Liver (tissue), 9 donors: ENCODE data around the gene ZNF729. TPM values are rescaled to one million over a fixed set of nuclear protein-coding genes. Genes with fewer than 3 reads are reported as not detected.

ENCODE experiments used
- DNase-seq: peaks from one replicate; pipeline ENCODE4 v3.0.0-alpha.2; 2017; ENCODE audit warnings: low spot score
- H3K27ac ChIP-seq, 2 donors: one replicate each; pipeline ENCODE4 v1.7.0; 2013; ENCODE audit warnings: inconsistent platforms in 2 of 2, low read length in 2 of 2, control low read depth in 1 of 2, low read depth in 1 of 2, mild to moderate bottlenecking in 1 of 2
- H3K27me3 ChIP-seq, 4 donors: one replicate each; pipeline versions ENCODE4 v1.6.1 to v1.7.0; 2013; ENCODE audit warnings: low read length in 3 of 4, inconsistent platforms in 1 of 4, mild to moderate bottlenecking in 1 of 4, moderate library complexity in 1 of 4; ENCODE audit not compliant: control insufficient read depth in 4 of 4, insufficient read depth in 4 of 4
- H3K36me3 ChIP-seq, 4 donors: one replicate each; pipeline versions ENCODE4 v1.6.1 to v1.7.0; 2013; ENCODE audit warnings: low read length in 3 of 4, mild to moderate bottlenecking in 3 of 4, low read depth in 1 of 4, moderate library complexity in 1 of 4; ENCODE audit not compliant: control insufficient read depth in 4 of 4, insufficient read depth in 3 of 4
- H3K4me1 ChIP-seq, 4 donors: one replicate each; pipeline versions ENCODE4 v1.6.1 to v1.7.0; 2013; ENCODE audit warnings: low read length in 3 of 4, mild to moderate bottlenecking in 3 of 4, moderate library complexity in 1 of 4; ENCODE audit not compliant: control insufficient read depth in 4 of 4, insufficient read depth in 4 of 4
- H3K4me3 ChIP-seq, 3 donors: one replicate each; pipeline versions ENCODE4 v1.6.1 to v1.7.0; 2013; ENCODE audit warnings: low read length in 3 of 3, control low read depth in 1 of 3, low read depth in 1 of 3, mild to moderate bottlenecking in 1 of 3
- H3K9ac ChIP-seq, 2 donors: one replicate each; pipeline ENCODE4 v1.7.0; 2013; ENCODE audit warnings: low read length in 2 of 2, mild to moderate bottlenecking in 2 of 2, moderate library complexity in 2 of 2, control low read depth in 1 of 2, low read depth in 1 of 2
- H3K9me3 ChIP-seq, 4 donors: one replicate each; pipeline versions ENCODE4 v1.6.1 to v1.7.0; 2013; ENCODE audit warnings: low read length in 3 of 4; ENCODE audit not compliant: control insufficient read depth in 4 of 4
- ATF3 ChIP-seq: IDR thresholded peaks from 2 replicates; pipeline ENCODE4 v1.6.1; 2016; ENCODE audit warnings: antibody characterized with exemption
- CTCF ChIP-seq: fragments of 150-350 bp; IDR thresholded peaks from 2 replicates; pipeline ENCODE4 v1.5.1; 2017; ENCODE audit warnings: improper control_type of control experiment, low read depth, low read length; ENCODE audit not compliant: missing input control
- EGR1 ChIP-seq, 2 donors: IDR thresholded peaks; 2 replicates each; pipeline ENCODE4 v1.6.1; 2016 to 2018; ENCODE audit warnings: antibody characterized with exemption in 2 of 2, low read depth in 2 of 2
- FOXA1 ChIP-seq: IDR thresholded peaks from 2 replicates; pipeline ENCODE4 v1.6.1; 2016; ENCODE audit warnings: antibody characterized with exemption
- FOXA2 ChIP-seq: IDR thresholded peaks from 2 replicates; pipeline ENCODE4 v1.6.1; 2016; ENCODE audit warnings: antibody characterized with exemption
- GABPA ChIP-seq, 2 donors: IDR thresholded peaks in 1 of 2; conservative IDR thresholded peaks in 1 of 2; 2 replicates each; pipeline ENCODE4 v1.6.1; 2016; ENCODE audit warnings: antibody characterized with exemption in 2 of 2, mild to moderate bottlenecking in 1 of 2, moderate library complexity in 1 of 2
- HNF4A ChIP-seq, 2 donors: conservative IDR thresholded peaks; 2 replicates each; pipeline ENCODE4 v1.6.1; 2016; ENCODE audit warnings: antibody characterized with exemption in 2 of 2, mild to moderate bottlenecking in 2 of 2
- HNF4G ChIP-seq: IDR thresholded peaks from 2 replicates; pipeline ENCODE4 v1.6.1; 2016; ENCODE audit warnings: antibody characterized with exemption
- JUND ChIP-seq, 2 donors: IDR thresholded peaks; 2 replicates each; pipeline ENCODE4 v1.6.1; 2016; ENCODE audit warnings: antibody characterized with exemption in 2 of 2
- MAX ChIP-seq: IDR thresholded peaks from 2 replicates; pipeline ENCODE4 v1.6.1; 2016; ENCODE audit warnings: antibody characterized with exemption
- NR2F2 ChIP-seq: IDR thresholded peaks from 2 replicates; pipeline ENCODE4 v1.6.1; 2016; ENCODE audit warnings: antibody characterized with exemption
- RAD21 ChIP-seq, 2 donors: IDR thresholded peaks; 2 replicates each; pipeline ENCODE4 v1.6.1; 2016; ENCODE audit warnings: antibody characterized with exemption in 2 of 2, mild to moderate bottlenecking in 2 of 2
- REST ChIP-seq: IDR thresholded peaks from 2 replicates; pipeline ENCODE4 v1.6.1; 2016; ENCODE audit warnings: antibody characterized with exemption, mild to moderate bottlenecking
- RXRA ChIP-seq, 2 donors: IDR thresholded peaks; 2 replicates each; pipeline ENCODE4 v1.6.1; 2017 to 2018; ENCODE audit warnings: antibody characterized with exemption in 2 of 2, mild to moderate bottlenecking in 1 of 2
- SP1 ChIP-seq: IDR thresholded peaks from 2 replicates; pipeline ENCODE4 v1.6.1; 2018; ENCODE audit warnings: antibody characterized with exemption, mild to moderate bottlenecking
- YY1 ChIP-seq: IDR thresholded peaks from 2 replicates; pipeline ENCODE4 v1.6.1; 2016; ENCODE audit warnings: antibody characterized with exemption, mild to moderate bottlenecking
- ZBTB33 ChIP-seq: IDR thresholded peaks from 2 replicates; pipeline ENCODE4 v1.6.1; 2016; ENCODE audit warnings: antibody characterized with exemption
- WGBS: extraction: QIAGEN DNeasy Blood & Tissue Kit; methylation state at CpG from one replicate; pipeline ENCODE4 v1.1.7; 2013; 5-methylcytosine and 5-hydroxymethylcytosine counted together
- polyA plus RNA-seq, 2 donors: library from polyadenylated mRNA; stranded (reverse) in 1 of 2; unstranded in 1 of 2; fragments of 200-250 nt in 1 of 2; fragments of >200 nt in 1 of 2; fragmentation: Nextera tagmentation in 1 of 2; extraction: Ambion mirVana in 1 of 2; gene quantifications; one replicate each; pipeline versions ENCODE4 v1.2.1 to v1.2.3, GENCODE V29; 2013 to 2015
- total RNA-seq, 2 donors: library from RNA; depleted of rRNA; stranded (reverse); fragments of >200 nt; gene quantifications; one replicate each; pipeline ENCODE4 v1.2.3, GENCODE V29; 2014
- donor health status: healthy.
- donor health status: healthy.
- donor health status: healthy.
- donor health status: healthy.
- donor health status: healthy.

The ZNF729 gene
- total and polyA plus RNA-seq, 4 donors, result not detected

GRCh38 chr19:22327321-22327720 lies 41.1 kb downstream of the ZNF729 start:
- no peak overlapping the region for H3K9ac ChIP-seq
- H3K27me3 ChIP-seq, result no peaks in the 10 kb centered on the region
- H3K36me3 ChIP-seq, result no peaks in the 10 kb centered on the region
- H3K4me3 ChIP-seq, result peak overlapping the region in 1 of 3 donors; percentile 6
- DNase-seq, result no peak
- H3K27ac ChIP-seq, result no peak overlapping the region
- H3K4me1 ChIP-seq, result no peaks in the 10 kb centered on the region
- H3K9me3 ChIP-seq, result peaks cover 4 to 32% (median 20%) of the 10 kb centered on the region in 4 donors
- TF ChIP-seq MAX (no peak), SP1 (no peak), ATF3 (no peak), RAD21 (IDR thresholded peaks at IDR 0.05) (no peak), GABPA (IDR thresholded peaks at IDR 0.05 in 1 of 2, conservative IDR thresholded peaks at IDR 0.05 in 1 of 2) (no peak), ZBTB33 (no peak), EGR1 (IDR thresholded peaks at IDR 0.05; ENCODE audit: low read depth in 2 of 2) (no peak), HNF4A (conservative IDR thresholded peaks at IDR 0.05) (no peak), CTCF (no peak), JUND (IDR thresholded peaks at IDR 0.05) (no peak), FOXA1 (no peak), REST (no peak), HNF4G (no peak), RXRA (IDR thresholded peaks at IDR 0.05) (no peak), NR2F2 (no peak), FOXA2 (no peak)
- WGBS, result 48% methylated on average over 3 of the region's 3 CpGs

- no peaks in the 10 kb centered on the region for H3K36me3 ChIP-seq
- no peak overlapping the region for H3K4me3 ChIP-seq
- no peak overlapping the region for H3K27ac ChIP-seq
- no peak overlapping the region for H3K9ac ChIP-seq
- DNase-seq, result no peak
- H3K9me3 ChIP-seq, result peaks cover 0 to 23% (median 12%) of the 10 kb centered on the region in 4 donors
- H3K27me3 ChIP-seq, result no peaks in the 10 kb centered on the region
- no peaks in the 10 kb centered on the region for H3K4me1 ChIP-seq
- 75% methylated on average over 3 of the region's 3 CpGs for whole genome bisulfite sequencing
- no peak for TF ChIP-seq HNF4G
- TF ChIP-seq ATF3, result no peak
- no peak for TF ChIP-seq RAD21 (IDR thresholded peaks at IDR 0.05)
- no peak for TF ChIP-seq EGR1 (IDR thresholded peaks at IDR 0.05; ENCODE audit: low read depth in 2 of 2)
- no peak for TF ChIP-seq FOXA1
- no peak for TF ChIP-seq YY1
- no peak for TF ChIP-seq NR2F2
- no peak for TF ChIP-seq RXRA (IDR thresholded peaks at IDR 0.05)
- no peak for TF ChIP-seq GABPA (IDR thresholded peaks at IDR 0.05 in 1 of 2, conservative IDR thresholded peaks at IDR 0.05 in 1 of 2)
- no peak for TF ChIP-seq REST
- no peak for TF ChIP-seq JUND (IDR thresholded peaks at IDR 0.05)
- TF ChIP-seq MAX, result no peak
These were observed 45.3 kb downstream of the ZNF729 start for GRCh38 chr19:22331521-22331920.
